Esophagus (tissue), 2 donors: ENCODE measurements around the gene PMM1. TPM values are rescaled to one million over a fixed set of nuclear protein-coding genes. Genes with fewer than 3 reads are reported as not detected.
A peak's percentile ranks its signal among the peaks of the same experiment; 100 is the strongest.

Experiments
- H3K27ac ChIP-seq, 2 donors: one replicate each; pipeline ENCODE4 v1.5.1; 2013; ENCODE audit warnings: low read depth in 2 of 2, mild to moderate bottlenecking in 2 of 2, inconsistent platforms in 1 of 2, low read length in 1 of 2, moderate library complexity in 1 of 2
- H3K27me3 ChIP-seq, 2 donors: one replicate each; pipeline ENCODE4 v1.6.1; 2013; ENCODE audit warnings: low read length in 2 of 2, control low read depth in 1 of 2, mild to moderate bottlenecking in 1 of 2; ENCODE audit not compliant: insufficient read depth in 2 of 2, control insufficient read depth in 1 of 2
- H3K36me3 ChIP-seq, 2 donors: one replicate each; pipeline ENCODE4 v1.6.1; 2013; ENCODE audit warnings: low read length in 1 of 2; ENCODE audit not compliant: control insufficient read depth in 2 of 2, insufficient read depth in 2 of 2
- H3K4me1 ChIP-seq, 2 donors: one replicate each; pipeline ENCODE4 v1.6.1; 2013; ENCODE audit warnings: low read length in 1 of 2; ENCODE audit not compliant: control insufficient read depth in 2 of 2, insufficient read depth in 2 of 2
- H3K4me3 ChIP-seq, 2 donors: one replicate each; pipeline ENCODE4 v1.5.1; 2013; ENCODE audit warnings: low read length in 2 of 2, mild to moderate bottlenecking in 2 of 2, low read depth in 1 of 2, moderate library complexity in 1 of 2
- H3K9me3 ChIP-seq, 2 donors: one replicate each; pipeline ENCODE4 v1.6.1; 2013; ENCODE audit warnings: mild to moderate bottlenecking in 2 of 2, low read depth in 1 of 2, low read length in 1 of 2, moderate library complexity in 1 of 2; ENCODE audit not compliant: control insufficient read depth in 2 of 2, insufficient read depth in 1 of 2
- whole genome bisulfite sequencing, 2 donors: extraction: QIAGEN DNeasy Blood & Tissue Kit; methylation state at CpG; one replicate each; pipeline ENCODE4 v1.1.7; 2013; 5-methylcytosine and 5-hydroxymethylcytosine counted together
- polyA plus RNA-seq, 2 donors: library from polyadenylated mRNA; stranded (reverse); fragments of 200-250 nt; gene quantifications; one replicate each; pipeline ENCODE4 v1.2.3, GENCODE V29; 2013
- donor health status: healthy with polysubstance abuse.
- donor health status: Bipolar disorder and iron deficiency.

PMM1 gene
- polyA plus RNA-seq, 2 donors = 76.2 to 85.4 TPM

GRCh38 chr22:41571786-41572185 is 17.9 kb downstream of the PMM1 start:
- WGBS, 2 donors = 94 to 96% methylated on average over 14 of the region's 14 CpGs
- Histone ChIP-seq H3K9me3 (no peaks in the 10 kb centered on the region), H3K27me3 (no peaks in the 10 kb centered on the region), H3K27ac (no peak overlapping the region), H3K36me3 (peaks cover 0 to 22% of the 10 kb centered on the region in 2 donors), H3K4me3 (no peak overlapping the region), H3K4me1 (peaks cover 0 to 4% of the 10 kb centered on the region in 2 donors)

GRCh38 chr22:41570221-41570620 is 19.4 kb downstream of the PMM1 start:
- no peak overlapping the region for H3K27ac ChIP-seq
- H3K27me3 ChIP-seq = no peaks in the 10 kb centered on the region
- H3K36me3 ChIP-seq = peaks cover 0 to 9% of the 10 kb centered on the region in 2 donors
- H3K4me1 ChIP-seq = peaks cover 0 to 4% of the 10 kb centered on the region in 2 donors
- 76 to 80% methylated on average over 3 of the region's 3 CpGs for WGBS, 2 donors
- no peak overlapping the region for H3K4me3 ChIP-seq
- no peaks in the 10 kb centered on the region for H3K9me3 ChIP-seq

- H3K4me3 ChIP-seq = no peak overlapping the region
- no peaks in the 10 kb centered on the region for H3K36me3 ChIP-seq
- H3K9me3 ChIP-seq = no peaks in the 10 kb centered on the region
- H3K27me3 ChIP-seq = no peaks in the 10 kb centered on the region
- 72 to 80% methylated on average over 7 of the region's 7 CpGs for WGBS, 2 donors
- peaks cover 0 to 4% of the 10 kb centered on the region in 2 donors for H3K4me1 ChIP-seq
- no peak overlapping the region for H3K27ac ChIP-seq
Measured at GRCh38 chr22:41568811-41569210, 20.8 kb downstream of the PMM1 start.

GRCh38 chr22:41567512-41567768 is 22.2 kb downstream of the PMM1 start:
- Histone ChIP-seq H3K9me3 (no peaks in the 10 kb centered on the region), H3K27me3 (no peaks in the 10 kb centered on the region), H3K4me1 (peaks cover 0 to 4% of the 10 kb centered on the region in 2 donors), H3K36me3 (no peaks in the 10 kb centered on the region), H3K4me3 (no peak overlapping the region), H3K27ac (no peak overlapping the region)
- WGBS, 2 donors = 64% methylated on average over 3 of the region's 3 CpGs

- no peaks in the 10 kb centered on the region for H3K9me3 ChIP-seq
- H3K4me1 ChIP-seq = peaks cover 0 to 4% of the 10 kb centered on the region in 2 donors
- 49 to 58% methylated on average over 7 to 8 of the region's 8 CpGs for WGBS, 2 donors
- peak overlapping the region; percentile 17 to 31 for H3K27ac ChIP-seq
- H3K27me3 ChIP-seq = no peaks in the 10 kb centered on the region
- H3K4me3 ChIP-seq = no peak overlapping the region
- no peaks in the 10 kb centered on the region for H3K36me3 ChIP-seq
Measured at GRCh38 chr22:41565403-41566054, 24.1 kb downstream of the PMM1 start.

GRCh38 chr22:41564563-41564962 is 25.1 kb downstream of the PMM1 start:
- Histone ChIP-seq H3K9me3 (no peaks in the 10 kb centered on the region), H3K27me3 (no peaks in the 10 kb centered on the region), H3K27ac (no peak overlapping the region), H3K4me1 (peaks cover 0 to 4% of the 10 kb centered on the region in 2 donors), H3K4me3 (no peak overlapping the region), H3K36me3 (no peaks in the 10 kb centered on the region)
- 82 to 83% methylated on average over 8 of the region's 8 CpGs for WGBS, 2 donors

- Histone ChIP-seq H3K4me1 (peaks cover 0 to 4% of the 10 kb centered on the region in 2 donors), H3K27me3 (no peaks in the 10 kb centered on the region), H3K4me3 (no peak overlapping the region), H3K9me3 (no peaks in the 10 kb centered on the region), H3K36me3 (no peaks in the 10 kb centered on the region), H3K27ac (peak overlapping the region in 1 of 2 donors; percentile 63)
- 41 to 54% methylated on average over 10 of the region's 10 CpGs for WGBS, 2 donors
Measured at GRCh38 chr22:41563051-41563711, 26.5 kb downstream of the PMM1 start.

- peaks cover 0 to 6% of the 10 kb centered on the region in 2 donors for H3K4me1 ChIP-seq
- H3K4me3 ChIP-seq = no peak overlapping the region
- H3K27ac ChIP-seq = peak overlapping the region in 1 of 2 donors; percentile 63
- no peaks in the 10 kb centered on the region for H3K36me3 ChIP-seq
- 71 to 81% methylated on average over 4 of the region's 4 CpGs for WGBS, 2 donors
- H3K27me3 ChIP-seq = no peaks in the 10 kb centered on the region
- H3K9me3 ChIP-seq = no peaks in the 10 kb centered on the region
Measured at GRCh38 chr22:41562461-41562860, 27.2 kb downstream of the PMM1 start.

GRCh38 chr22:41561788-41562187 is 27.9 kb downstream of the PMM1 start:
- Histone ChIP-seq H3K27me3 (no peaks in the 10 kb centered on the region), H3K4me3 (no peak overlapping the region), H3K27ac (no peak overlapping the region), H3K9me3 (no peaks in the 10 kb centered on the region), H3K36me3 (no peaks in the 10 kb centered on the region), H3K4me1 (peaks cover 0 to 7% of the 10 kb centered on the region in 2 donors)
- 71 to 73% methylated on average over 5 of the region's 5 CpGs for WGBS, 2 donors

GRCh38 chr22:41561335-41561734 is 28.3 kb downstream of the PMM1 start:
- no peaks in the 10 kb centered on the region for H3K27me3 ChIP-seq
- no peak overlapping the region for H3K4me3 ChIP-seq
- H3K9me3 ChIP-seq = no peaks in the 10 kb centered on the region
- H3K27ac ChIP-seq = peak overlapping the region; percentile 34 to 72
- 42 to 55% methylated on average over 10 of the region's 10 CpGs for WGBS, 2 donors
- no peaks in the 10 kb centered on the region for H3K36me3 ChIP-seq
- H3K4me1 ChIP-seq = peaks cover 0 to 7% of the 10 kb centered on the region in 2 donors
